Progenitor cell of endocrine pancreas (in vitro differentiated cells): ENCODE data around the gene KSR2. TPM values are rescaled to one million over a fixed set of nuclear protein-coding genes. Genes with fewer than 3 reads are reported as not detected.

Source experiments
- DNase-seq: peaks from one replicate; pipeline ENCODE4 v3.0.0; 2021; ENCODE audit warnings: low spot score; ENCODE audit not compliant: unreplicated experiment
- H3K27ac Mint-ChIP-seq: 2 replicates; pipeline ENCODE4 v1.8.0; 2021; ENCODE audit warnings: mild to moderate bottlenecking, moderate library complexity, mixed read lengths
- H3K27me3 Mint-ChIP-seq: 2 replicates; pipeline ENCODE4 v1.8.0; 2021; ENCODE audit warnings: mixed read lengths
- H3K36me3 Mint-ChIP-seq: 2 replicates; pipeline ENCODE4 v1.8.0; 2022; ENCODE audit warnings: mixed read lengths; ENCODE audit not compliant: insufficient read depth
- H3K4me1 Mint-ChIP-seq: 2 replicates; pipeline ENCODE4 v1.8.0; 2021; ENCODE audit warnings: low read depth, mixed read lengths
- H3K4me3 Mint-ChIP-seq: 2 replicates; pipeline ENCODE4 v1.8.0; 2021; ENCODE audit warnings: low read depth, mild to moderate bottlenecking, moderate library complexity, mixed read lengths
- H3K9me3 Mint-ChIP-seq: 2 replicates; pipeline ENCODE4 v1.8.0; 2021; ENCODE audit warnings: low read depth, mixed read lengths
- CTCF ChIP-seq: fragments of 200-600 bp; sonication (generic); IDR thresholded peaks from one replicate; pipeline ENCODE4 v1.5.0; 2021; ENCODE audit warnings: antibody characterized with exemption, mild to moderate bottlenecking; ENCODE audit not compliant: unreplicated experiment
- total RNA-seq: library from RNA; stranded (reverse); gene quantifications from 2 replicates; pipeline ENCODE4 v1.2.1, GENCODE V29; 2021

KSR2 gene
- total RNA-seq, 1 donor from 2014 or later = 1.8 TPM

- DNase-seq = no peak
- no peak overlapping the region for H3K27ac Mint-ChIP-seq
These were observed 258.7 kb downstream of the KSR2 start for GRCh38 chr12:117710121-117710520.

GRCh38 chr12:117707861-117708260 lies 260.9 kb downstream of the KSR2 start:
- Mint-ChIP-seq H3K4me1 (no peaks in the 10 kb centered on the region), H3K27ac (no peak overlapping the region), H3K27me3 (peaks cover 5% of the 10 kb centered on the region), H3K9me3 (no peaks in the 10 kb centered on the region), H3K36me3 (no peaks in the 10 kb centered on the region), H3K4me3 (no peak overlapping the region)
- no peak for DNase-seq
- TF ChIP-seq CTCF = no peak

More at GRCh38 chr12:117710121-117710520, 258.7 kb downstream of the KSR2 start:
- Mint-ChIP-seq H3K4me3 (no peak overlapping the region), H3K27me3 (peaks cover 16% of the 10 kb centered on the region), H3K4me1 (no peaks in the 10 kb centered on the region), H3K36me3 (no peaks in the 10 kb centered on the region), H3K9me3 (no peaks in the 10 kb centered on the region)
- no peak for TF ChIP-seq CTCF

- H3K4me3 Mint-ChIP-seq = no peak overlapping the region
These were observed 265.2 kb downstream of the KSR2 start for GRCh38 chr12:117703584-117703983.

GRCh38 chr12:117702741-117703140 lies 266.0 kb downstream of the KSR2 start:
- Mint-ChIP-seq H3K4me1 (no peaks in the 10 kb centered on the region), H3K9me3 (no peaks in the 10 kb centered on the region), H3K27me3 (peaks cover 7% of the 10 kb centered on the region), H3K36me3 (no peaks in the 10 kb centered on the region), H3K27ac (no peak overlapping the region), H3K4me3 (no peak overlapping the region)
- TF ChIP-seq CTCF = no peak
- no peak for DNase-seq

More at GRCh38 chr12:117703584-117703983, 265.2 kb downstream of the KSR2 start:
- Mint-ChIP-seq H3K9me3 (no peaks in the 10 kb centered on the region), H3K27me3 (peaks cover 7% of the 10 kb centered on the region), H3K36me3 (no peaks in the 10 kb centered on the region), H3K27ac (no peak overlapping the region), H3K4me1 (no peaks in the 10 kb centered on the region)
- no peak for DNase-seq
- TF ChIP-seq CTCF = no peak

GRCh38 chr12:117699575-117699974 lies 269.2 kb downstream of the KSR2 start:
- H3K36me3 Mint-ChIP-seq = no peaks in the 10 kb centered on the region
- H3K27me3 Mint-ChIP-seq = peaks cover 7% of the 10 kb centered on the region
- no peak for TF ChIP-seq CTCF
- H3K9me3 Mint-ChIP-seq = no peaks in the 10 kb centered on the region
- no peak overlapping the region for H3K4me3 Mint-ChIP-seq
- no peak for DNase-seq
- no peak overlapping the region for H3K27ac Mint-ChIP-seq
- H3K4me1 Mint-ChIP-seq = no peaks in the 10 kb centered on the region
